Stimulated activated CD4-positive, alpha-beta T cell treated with anti-CD3 and anti-CD28 coated beads, Interleukin-15, amount 100 ng/mL, for 1 hour (primary cell): ENCODE data around the gene TMEM163.
"Not testable (repeated sequence)": the region's sequence is repeated elsewhere in the genome, so short reads cannot be mapped to it uniquely, and the experiment has no call there.

Experiments
- DNase-seq, 2 donors: peaks; one replicate each; pipeline ENCODE4 v3.0.0-alpha.2; 2020; ENCODE audit warnings: low read depth in 1 of 2, low spot score in 1 of 2

TMEM163 gene

GRCh38 chr2:134723742-134724141 lies 4.9 kb upstream of the TMEM163 start:
- DNase-seq = not testable (repeated sequence)

DNA sequence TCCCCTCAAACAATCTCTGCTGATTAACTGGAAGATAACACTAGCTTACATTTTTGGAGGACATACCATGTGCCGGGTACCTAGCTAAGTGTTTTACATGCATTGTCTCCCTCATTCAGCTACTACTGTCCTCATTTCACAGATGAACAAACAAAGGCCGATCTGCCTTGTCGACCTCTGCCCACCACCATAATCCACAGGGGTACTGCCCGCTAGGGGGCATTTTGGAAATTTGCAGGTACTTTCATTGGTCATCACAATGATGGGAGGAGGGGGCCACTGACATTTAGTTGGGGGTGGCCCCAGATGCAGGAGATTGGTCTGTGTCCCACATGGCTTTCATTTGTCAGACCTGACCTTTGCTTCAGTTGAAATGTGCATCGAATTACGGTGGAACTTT lies 3.9 kb upstream of the TMEM163 start:
- DNase-seq = no peak

DNA sequence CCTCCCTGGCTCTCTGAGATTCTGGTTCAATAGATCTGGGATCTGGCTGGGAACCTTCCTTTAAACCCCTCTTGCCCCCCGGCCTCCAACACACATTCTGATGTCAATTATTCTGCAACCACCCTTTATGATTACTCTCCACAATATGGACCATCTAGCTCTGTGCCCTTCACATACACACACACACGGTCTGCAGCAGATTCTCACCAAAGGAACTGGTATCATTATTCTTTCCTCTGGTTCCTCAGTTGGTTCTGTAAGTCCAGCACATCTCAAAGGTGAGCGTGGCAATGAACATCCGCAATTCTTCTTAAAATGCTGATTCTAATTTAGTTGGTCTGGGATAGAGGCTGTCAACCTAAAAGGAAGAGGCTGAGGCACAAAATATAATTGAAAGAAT lies 2.8 kb upstream of the TMEM163 start:
- no peak for DNase-seq

DNA sequence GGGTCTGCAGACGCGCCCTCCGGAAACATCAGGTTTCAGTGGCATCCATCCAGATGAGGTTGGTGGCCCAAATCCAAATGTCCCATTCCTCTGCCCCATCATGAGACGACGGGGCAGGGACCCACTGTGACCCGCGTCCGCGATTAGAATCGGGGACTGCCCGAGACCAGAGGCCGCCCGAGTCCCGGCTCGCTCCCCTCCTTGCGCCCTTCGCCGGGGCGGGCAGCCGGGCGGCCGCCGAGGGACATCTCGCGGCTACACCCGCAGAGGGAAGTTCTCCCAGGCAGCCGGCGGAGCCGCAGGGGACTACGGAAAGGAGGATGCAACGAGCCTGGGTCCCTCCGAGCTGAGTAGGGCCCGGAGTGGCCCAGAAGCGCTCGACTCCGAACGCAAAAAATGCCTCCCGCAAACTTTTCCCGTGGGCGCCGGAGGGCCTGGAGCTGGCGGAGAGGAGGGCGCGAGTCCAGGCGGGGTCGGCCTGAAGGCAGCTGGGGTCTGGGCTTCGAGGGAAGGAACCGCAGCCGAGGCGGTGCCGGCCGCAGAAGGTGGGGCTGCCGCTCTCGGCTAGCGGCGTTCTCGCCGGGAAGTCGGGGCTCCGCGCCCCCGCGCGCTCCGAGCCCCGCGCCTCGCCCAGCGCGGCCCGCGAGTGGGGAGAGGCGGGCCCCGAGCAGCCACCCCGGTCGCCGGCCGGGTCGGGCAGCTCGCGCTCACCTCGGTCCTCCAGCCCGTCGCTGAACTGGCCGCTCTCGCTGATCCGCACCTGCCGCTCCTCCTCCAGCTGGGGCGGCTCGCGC lies 580 bp downstream of the TMEM163 start:
- DNase-seq = no peak

DNA sequence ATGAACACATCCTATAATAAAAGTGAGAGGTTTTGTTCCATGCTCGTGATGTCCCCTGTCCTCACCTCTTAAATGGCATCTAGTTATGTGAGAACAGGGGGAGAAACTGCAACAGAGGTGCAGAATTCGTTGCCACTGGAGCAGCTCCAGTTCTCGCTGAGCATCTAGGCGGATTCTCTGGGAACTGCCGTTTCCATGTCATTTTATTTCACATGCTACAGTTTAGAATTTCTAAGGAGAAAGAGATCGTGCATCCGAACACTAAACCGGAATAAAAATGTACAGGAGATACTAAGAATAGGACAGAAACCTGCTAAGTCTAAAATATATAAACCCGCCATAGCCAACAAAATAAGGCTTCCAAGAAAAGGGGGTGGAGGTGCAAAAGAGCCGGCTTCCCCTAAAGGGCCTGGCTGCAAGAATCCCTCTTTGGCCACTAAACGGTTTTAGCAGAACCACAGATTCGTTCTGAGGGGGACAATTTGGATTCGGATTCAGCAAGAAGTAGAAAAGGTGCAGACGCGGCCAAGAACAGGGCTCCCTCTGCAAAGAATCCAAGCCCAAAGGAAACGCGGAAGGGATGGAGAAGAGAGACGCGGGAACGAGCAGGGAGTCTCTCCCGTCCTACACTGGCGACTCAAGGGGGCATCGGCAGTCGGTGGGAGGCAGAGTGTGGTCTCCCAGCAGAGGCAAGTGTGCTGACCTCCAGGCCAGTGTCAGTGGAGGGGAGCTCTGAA lies 1.3 kb downstream of the TMEM163 start:
- DNase-seq = no peak

GRCh38 chr2:134716721-134717243 lies 2.0 kb downstream of the TMEM163 start:
- no peak for DNase-seq

GRCh38 chr2:134715932-134716643 lies 2.7 kb downstream of the TMEM163 start:
- no peak for DNase-seq

- no peak for DNase-seq
These were observed 4.6 kb downstream of the TMEM163 start for GRCh38 chr2:134714228-134714627.

- DNase-seq = no peak
These were observed 5.2 kb downstream of the TMEM163 start for GRCh38 chr2:134713606-134714005.

DNA sequence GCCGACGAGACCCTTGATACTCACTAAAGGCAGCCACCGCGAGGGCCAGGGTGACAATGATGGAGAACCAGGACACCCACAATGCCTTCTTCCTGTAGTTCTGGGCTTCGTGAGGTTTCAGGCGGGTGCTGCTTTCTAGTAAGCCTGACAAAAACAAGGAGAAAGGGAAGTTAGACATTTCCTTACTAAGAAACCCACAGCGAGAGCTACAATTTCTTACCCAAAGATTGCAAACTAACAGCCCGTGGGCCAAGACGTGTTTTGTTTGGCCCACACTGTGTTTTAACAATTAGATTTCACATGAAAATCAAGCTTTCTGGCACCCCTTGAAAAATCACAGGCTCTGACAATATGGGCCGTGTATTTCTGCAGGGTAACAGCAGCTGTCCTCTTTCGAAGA lies 5.6 kb downstream of the TMEM163 start:
- no peak for DNase-seq

DNA sequence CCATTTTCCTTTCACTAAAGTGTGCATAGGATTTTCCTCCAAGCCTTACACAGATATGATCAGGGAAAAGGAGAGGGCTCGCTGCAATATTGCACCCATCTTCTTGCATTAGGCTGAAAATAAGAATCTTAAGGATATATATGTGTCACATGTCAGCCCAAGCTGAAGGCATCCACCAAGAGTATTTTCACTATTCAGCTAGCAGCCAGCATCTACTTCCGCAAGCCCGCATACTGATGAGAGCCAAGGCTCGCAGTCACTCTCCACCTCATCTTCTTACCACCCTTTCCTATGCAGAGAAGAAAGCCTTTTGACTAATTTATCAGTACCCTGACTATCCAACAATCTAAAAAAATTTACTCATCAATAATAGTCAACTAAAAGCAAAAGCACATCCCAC lies 6.1 kb downstream of the TMEM163 start:
- DNase-seq = no peak

- no peak for DNase-seq
These were observed 6.5 kb downstream of the TMEM163 start for GRCh38 chr2:134712299-134712698.

GRCh38 chr2:134711692-134712091 lies 7.1 kb downstream of the TMEM163 start:
- no peak for DNase-seq

- DNase-seq = no peak
These were observed 11.5 kb downstream of the TMEM163 start for GRCh38 chr2:134707330-134707676.

- no peak for DNase-seq
These were observed 12.0 kb downstream of the TMEM163 start for GRCh38 chr2:134706587-134707329.

- no peak for DNase-seq
These were observed 12.8 kb downstream of the TMEM163 start for GRCh38 chr2:134705861-134706586.

DNA sequence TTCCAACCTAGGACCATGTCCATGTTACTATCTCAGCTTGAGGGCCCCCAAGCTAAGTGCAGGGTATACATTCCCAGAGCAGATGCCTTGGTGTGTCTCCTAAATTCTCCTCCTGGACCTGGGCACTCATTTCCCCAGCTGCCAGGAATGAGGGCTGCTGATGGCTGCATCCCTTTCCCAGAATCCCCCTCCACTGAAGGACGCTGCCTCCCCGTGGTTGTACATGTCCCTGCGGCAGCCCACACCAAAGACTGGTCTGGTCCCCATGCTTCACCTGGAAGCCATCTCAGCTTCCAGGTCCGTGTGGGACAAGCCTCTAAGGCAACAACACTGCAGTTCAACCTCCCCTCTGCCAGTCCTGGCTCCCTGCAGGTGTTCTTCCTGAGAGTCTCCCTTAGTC lies 14.6 kb downstream of the TMEM163 start:
- DNase-seq = no peak

DNA sequence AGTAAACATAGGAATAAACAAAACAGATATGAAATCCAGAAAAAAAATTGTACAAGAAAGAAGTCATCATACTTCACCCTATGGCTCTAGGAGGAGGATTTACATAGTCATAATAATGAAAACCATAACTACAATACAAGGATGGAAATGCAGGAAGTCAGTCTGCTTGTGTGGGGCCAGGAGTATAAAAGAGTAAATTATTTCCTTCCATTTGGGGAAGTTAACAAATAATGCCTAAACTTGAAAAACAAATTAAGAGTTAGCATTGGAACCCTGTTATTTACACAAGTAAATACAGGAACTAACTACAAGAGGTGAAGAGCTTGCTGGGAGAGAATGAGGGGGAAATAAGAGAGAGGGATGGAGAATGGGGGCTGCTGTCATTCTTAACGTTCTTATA lies 15.4 kb downstream of the TMEM163 start:
- DNase-seq = no peak

DNA sequence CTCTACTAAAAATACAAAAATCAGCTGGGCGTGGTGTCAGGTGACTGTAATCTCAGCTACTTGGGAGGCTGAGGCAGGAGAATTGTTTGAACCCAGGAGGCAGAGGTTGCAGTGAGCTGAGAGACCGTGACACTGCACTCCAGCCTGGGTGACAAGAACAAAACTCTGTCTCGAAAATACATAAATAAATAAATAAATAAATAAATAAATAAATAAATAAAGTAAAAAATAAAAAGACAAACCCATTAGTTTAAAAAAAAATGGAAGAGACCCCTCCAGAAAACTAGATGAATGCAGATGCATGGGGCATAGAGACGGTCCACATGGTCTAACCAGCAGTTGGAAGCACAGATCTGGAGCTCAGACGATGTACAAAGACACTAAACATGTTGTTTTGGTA lies 18.1 kb downstream of the TMEM163 start:
- DNase-seq = no peak

DNA sequence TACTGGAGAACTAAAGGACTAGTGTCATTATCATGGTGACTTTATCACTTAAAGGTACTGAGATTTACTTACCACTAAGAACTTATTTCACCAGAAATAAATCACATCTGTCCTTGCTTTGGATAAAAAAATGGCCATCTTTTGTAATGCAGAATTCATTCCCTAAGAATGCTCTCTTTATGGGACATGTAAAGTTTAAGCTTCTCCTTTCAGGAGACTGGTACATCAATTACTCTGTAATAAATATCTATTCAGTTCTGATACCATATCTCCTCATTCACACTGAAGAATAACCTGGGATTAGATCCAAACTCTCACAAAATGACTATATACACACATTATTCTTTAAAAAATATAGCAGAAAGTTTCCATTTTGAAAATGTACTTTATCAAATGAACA lies 24.4 kb downstream of the TMEM163 start:
- DNase-seq = no peak
